ENCODE data around the gene CAV1.

Gene CAV1

GRCh38 chr7:116592041-116592355, 67.2 kb downstream of the CAV1 start:
- H3K4me1 ChIP-seq (ENCODE audit: insufficient read depth, low read length, poor library complexity, severe bottlenecking) = peaks cover 31% of the 10 kb centered on the region
- H3F3A ChIP-seq (ENCODE audit: low read depth) = no peaks in the 10 kb centered on the region
- peak overlapping the region; percentile 63 for H2AFZ ChIP-seq (ENCODE audit: low read length)
- no peaks in the 10 kb centered on the region for H3K36me3 ChIP-seq (ENCODE audit: insufficient read depth, low read length)
- peak overlapping the region; percentile 82 for H3K4me2 ChIP-seq (ENCODE audit: low read depth, low read length, poor library complexity, severe bottlenecking)
- no peaks in the 10 kb centered on the region for H3K27me3 ChIP-seq (ENCODE audit: insufficient read depth, low read length, poor library complexity, severe bottlenecking)
- no peaks in the 10 kb centered on the region for H4K20me1 ChIP-seq (ENCODE audit: insufficient read depth, low read length, poor library complexity, severe bottlenecking)
- H3K9me3 ChIP-seq (ENCODE audit: insufficient read depth, low read depth, low read length) = no peaks in the 10 kb centered on the region
- H3K79me2 ChIP-seq (ENCODE audit: insufficient read depth, low read length) = no peaks in the 10 kb centered on the region
- no peak for TF ChIP-seq EZH2phosphoT487 (IDR thresholded peaks at IDR 0.05; ENCODE audit: borderline replicate concordance)
- TF ChIP-seq, protein P1, sequence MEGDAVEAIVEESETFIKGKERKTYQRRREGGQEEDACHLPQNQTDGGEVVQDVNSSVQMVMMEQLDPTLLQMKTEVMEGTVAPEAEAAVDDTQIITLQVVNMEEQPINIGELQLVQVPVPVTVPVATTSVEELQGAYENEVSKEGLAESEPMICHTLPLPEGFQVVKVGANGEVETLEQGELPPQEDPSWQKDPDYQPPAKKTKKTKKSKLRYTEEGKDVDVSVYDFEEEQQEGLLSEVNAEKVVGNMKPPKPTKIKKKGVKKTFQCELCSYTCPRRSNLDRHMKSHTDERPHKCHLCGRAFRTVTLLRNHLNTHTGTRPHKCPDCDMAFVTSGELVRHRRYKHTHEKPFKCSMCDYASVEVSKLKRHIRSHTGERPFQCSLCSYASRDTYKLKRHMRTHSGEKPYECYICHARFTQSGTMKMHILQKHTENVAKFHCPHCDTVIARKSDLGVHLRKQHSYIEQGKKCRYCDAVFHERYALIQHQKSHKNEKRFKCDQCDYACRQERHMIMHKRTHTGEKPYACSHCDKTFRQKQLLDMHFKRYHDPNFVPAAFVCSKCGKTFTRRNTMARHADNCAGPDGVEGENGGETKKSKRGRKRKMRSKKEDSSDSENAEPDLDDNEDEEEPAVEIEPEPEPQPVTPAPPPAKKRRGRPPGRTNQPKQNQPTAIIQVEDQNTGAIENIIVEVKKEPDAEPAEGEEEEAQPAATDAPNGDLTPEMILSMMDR (conservative IDR thresholded peaks at IDR 0.05; ENCODE audit: low read length) = peak; percentile 10; the same call in 1 of the 2 replicates
- no peaks in the 10 kb centered on the region for H3K9me2 ChIP-seq (replicated peaks; ENCODE audit: low read depth, low read length)
- peak overlapping the region; percentile 9 for H3K9ac ChIP-seq (ENCODE audit: low read depth, low read length, poor library complexity, severe bottlenecking)
- peak overlapping the region; percentile 57 for H3K4me3 ChIP-seq (ENCODE audit: low read length, poor library complexity, severe bottlenecking)

DNA sequence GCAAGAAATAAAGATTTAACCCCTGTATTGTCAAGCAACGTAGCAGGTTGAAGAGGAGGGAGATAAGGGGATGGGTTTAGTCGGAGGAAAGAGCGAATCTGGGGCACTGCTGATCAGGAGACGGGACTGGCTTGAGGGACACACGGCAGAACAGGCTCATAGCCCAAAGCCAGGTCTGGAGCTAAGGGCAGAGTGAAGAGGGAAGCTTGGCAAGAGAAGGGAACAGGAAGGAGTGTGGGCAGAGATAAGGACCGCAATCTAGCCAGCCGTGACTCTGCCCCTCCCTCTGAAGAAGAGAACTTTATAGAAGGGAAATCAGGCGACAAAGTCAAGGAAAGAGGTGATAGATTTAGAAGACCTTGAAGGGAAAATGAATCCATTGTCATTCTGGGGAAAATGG, 67.6 kb downstream of the CAV1 start:
- no peaks in the 10 kb centered on the region for H3K36me3 ChIP-seq (ENCODE audit: insufficient read depth, low read length)
- peak overlapping the region; percentile 82 for H3K4me2 ChIP-seq (ENCODE audit: low read depth, low read length, poor library complexity, severe bottlenecking)
- H3K79me2 ChIP-seq (ENCODE audit: insufficient read depth, low read length) = no peaks in the 10 kb centered on the region
- no peaks in the 10 kb centered on the region for H3K9me2 ChIP-seq (replicated peaks; ENCODE audit: low read depth, low read length)
- peaks cover 31% of the 10 kb centered on the region for H3K4me1 ChIP-seq (ENCODE audit: insufficient read depth, low read length, poor library complexity, severe bottlenecking)
- H3K4me3 ChIP-seq (ENCODE audit: low read length, poor library complexity, severe bottlenecking) = peak overlapping the region; percentile 57
- TF ChIP-seq EZH2phosphoT487 (IDR thresholded peaks at IDR 0.05; ENCODE audit: borderline replicate concordance) = no peak
- TF ChIP-seq, protein P1 (conservative IDR thresholded peaks at IDR 0.05; ENCODE audit: low read length) = no peak
- peak overlapping the region; percentile 9 for H3K9ac ChIP-seq (ENCODE audit: low read depth, low read length, poor library complexity, severe bottlenecking)
- H3K9me3 ChIP-seq (ENCODE audit: insufficient read depth, low read depth, low read length) = no peaks in the 10 kb centered on the region
- H3F3A ChIP-seq (ENCODE audit: low read depth) = no peaks in the 10 kb centered on the region
- H4K20me1 ChIP-seq (ENCODE audit: insufficient read depth, low read length, poor library complexity, severe bottlenecking) = no peaks in the 10 kb centered on the region
- no peaks in the 10 kb centered on the region for H3K27me3 ChIP-seq (ENCODE audit: insufficient read depth, low read length, poor library complexity, severe bottlenecking)
- H2AFZ ChIP-seq (ENCODE audit: low read length) = peak overlapping the region; percentile 63

DNA sequence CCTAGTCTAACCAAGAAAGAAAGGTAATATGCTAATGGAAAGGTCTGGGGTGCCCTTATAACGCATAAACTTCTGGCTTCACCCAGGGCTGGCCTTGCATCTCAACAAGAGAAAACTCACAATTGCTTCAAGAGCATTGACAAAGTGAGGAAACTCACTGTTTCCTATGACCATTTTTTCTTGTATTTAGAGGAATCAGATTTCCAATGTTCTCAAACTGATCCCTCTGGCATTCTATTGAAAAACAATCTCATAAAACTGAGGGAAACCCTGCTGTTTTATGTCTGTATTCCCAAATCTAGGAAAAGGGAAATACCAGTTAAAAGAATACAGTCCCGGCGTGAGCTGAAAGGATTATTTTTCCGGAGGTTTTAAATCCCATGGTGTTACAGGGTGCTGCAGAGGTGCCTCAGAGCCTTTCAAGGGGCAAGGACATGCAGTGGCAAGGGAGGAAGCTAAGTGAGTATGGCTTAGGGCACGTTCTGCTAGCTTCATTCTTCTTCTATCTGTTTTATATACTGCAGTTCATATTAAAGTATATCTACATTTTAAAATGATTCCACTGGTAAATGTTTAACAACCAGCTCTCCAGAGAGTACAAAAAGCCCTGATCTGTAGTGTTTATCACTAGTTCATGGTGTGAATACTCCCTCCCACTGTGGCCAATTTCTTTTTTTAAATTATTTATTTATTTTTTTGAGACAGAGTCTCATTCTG, 68.7 kb downstream of the CAV1 start:
- H3K4me1 ChIP-seq (ENCODE audit: insufficient read depth, low read length, poor library complexity, severe bottlenecking) = peaks cover 21% of the 10 kb centered on the region
- TF ChIP-seq, protein P1 (conservative IDR thresholded peaks at IDR 0.05; ENCODE audit: low read length) = no peak
- TF ChIP-seq EZH2phosphoT487 (IDR thresholded peaks at IDR 0.05; ENCODE audit: borderline replicate concordance) = no peak
- no peaks in the 10 kb centered on the region for H3F3A ChIP-seq (ENCODE audit: low read depth)
- H3K36me3 ChIP-seq (ENCODE audit: insufficient read depth, low read length) = no peaks in the 10 kb centered on the region
- no peaks in the 10 kb centered on the region for H3K27me3 ChIP-seq (ENCODE audit: insufficient read depth, low read length, poor library complexity, severe bottlenecking)
- H4K20me1 ChIP-seq (ENCODE audit: insufficient read depth, low read length, poor library complexity, severe bottlenecking) = no peaks in the 10 kb centered on the region
- no peaks in the 10 kb centered on the region for H3K9me3 ChIP-seq (ENCODE audit: insufficient read depth, low read depth, low read length)
- H3K9me2 ChIP-seq (replicated peaks; ENCODE audit: low read depth, low read length) = no peaks in the 10 kb centered on the region
- no peak overlapping the region for H2AFZ ChIP-seq (ENCODE audit: low read length)
- H3K79me2 ChIP-seq (ENCODE audit: insufficient read depth, low read length) = no peaks in the 10 kb centered on the region
- H3K4me3 ChIP-seq (ENCODE audit: low read length, poor library complexity, severe bottlenecking) = no peak overlapping the region
- peak overlapping the region; percentile 82 for H3K4me2 ChIP-seq (ENCODE audit: low read depth, low read length, poor library complexity, severe bottlenecking)
- H3K9ac ChIP-seq (ENCODE audit: low read depth, low read length, poor library complexity, severe bottlenecking) = no peak overlapping the region
